GM23338 (cell line): ENCODE measurements around the gene IMMP2L. TPM values are rescaled to one million over a fixed set of nuclear protein-coding genes. Genes with fewer than 3 reads are reported as not detected.

Experiments
- ATAC-seq: fragments of 200-7000 bp; cut with Tn5 transposase; 3 replicates; pipeline ENCODE4 v1.9.1; 2020
- DNase-seq: peaks from one replicate; pipeline ENCODE4 v3.0.0-alpha.2; 2015; ENCODE audit warnings: low spot score
- H2AFZ ChIP-seq: fragments of 200-600 bp; sonication (generic); 2 replicates; pipeline ENCODE4 v1.8.0; 2016; ENCODE audit warnings: antibody characterized with exemption, mild to moderate bottlenecking, moderate library complexity
- H3F3A ChIP-seq: fragments of 200-600 bp; sonication (generic); replicated peaks from 2 replicates; pipeline ENCODE4 v1.8.0; 2017; ENCODE audit warnings: antibody characterized with exemption, mixed run types, low read depth
- H3K27ac ChIP-seq: fragments of 200-600 bp; sonication (generic); 2 replicates; pipeline ENCODE4 v1.6.1; 2016; ENCODE audit warnings: low read depth
- H3K27me3 ChIP-seq: fragments of 200-600 bp; sonication (generic); 2 replicates; pipeline ENCODE4 v1.8.0; 2016; ENCODE audit warnings: mild to moderate bottlenecking, mixed run types, moderate library complexity; ENCODE audit not compliant: insufficient read depth
- H3K36me3 ChIP-seq: fragments of 200-600 bp; sonication (generic); 2 replicates; pipeline ENCODE4 v1.8.0; 2016; ENCODE audit warnings: mild to moderate bottlenecking; ENCODE audit not compliant: insufficient read depth
- H3K4me1 ChIP-seq: fragments of 200-600 bp; sonication (generic); 2 replicates; pipeline ENCODE4 v1.8.0; 2016; ENCODE audit warnings: mild to moderate bottlenecking, moderate library complexity; ENCODE audit not compliant: insufficient read depth
- H3K4me2 ChIP-seq: fragments of 200-600 bp; sonication (generic); 2 replicates; pipeline ENCODE4 v1.7.1; 2017; ENCODE audit warnings: mixed run types
- H3K4me3 ChIP-seq: fragments of 200-600 bp; sonication (generic); 2 replicates; pipeline ENCODE4 v1.6.1; 2016; ENCODE audit warnings: mixed run types
- H3K79me2 ChIP-seq: fragments of 200-600 bp; sonication (generic); replicated peaks from 2 replicates; pipeline ENCODE4 v1.8.0; 2017; ENCODE audit warnings: mild to moderate bottlenecking; ENCODE audit not compliant: insufficient read depth
- H3K9me2 ChIP-seq: fragments of 200-600 bp; sonication (generic); 2 replicates; pipeline ENCODE4 v1.8.0; 2017; ENCODE audit not compliant: insufficient read depth
- H4K20me1 ChIP-seq: fragments of 200-600 bp; sonication (generic); replicated peaks from 2 replicates; pipeline ENCODE4 v1.8.0; 2017; ENCODE audit warnings: mild to moderate bottlenecking; ENCODE audit not compliant: insufficient read depth
- H3K27ac Mint-ChIP-seq: 2 replicates; pipeline ENCODE4 v1.8.0; 2020; ENCODE audit warnings: inconsistent platforms, mild to moderate bottlenecking, moderate library complexity, mixed read lengths
- H3K27me3 Mint-ChIP-seq: 3 replicates; pipeline ENCODE4 v1.8.0; 2022; ENCODE audit warnings: low read depth, mild to moderate bottlenecking, moderate library complexity, mixed read lengths, inconsistent platforms; ENCODE audit not compliant: insufficient read depth, poor library complexity
- H3K36me3 Mint-ChIP-seq: 3 replicates; pipeline ENCODE4 v1.8.0; 2021; ENCODE audit warnings: low read depth, mild to moderate bottlenecking, inconsistent platforms, moderate library complexity, mixed read lengths
- H3K4me1 Mint-ChIP-seq: 3 replicates; pipeline ENCODE4 v1.8.0; 2020; ENCODE audit warnings: mild to moderate bottlenecking, inconsistent platforms, mixed read lengths
- H3K4me3 Mint-ChIP-seq: 3 replicates; pipeline ENCODE4 v1.8.0; 2021; ENCODE audit warnings: moderate library complexity, mild to moderate bottlenecking, inconsistent platforms, mixed read lengths
- H3K9me3 Mint-ChIP-seq: 3 replicates; pipeline ENCODE4 v1.8.0; 2020; ENCODE audit warnings: moderate library complexity, mild to moderate bottlenecking, inconsistent platforms, mixed read lengths
- CREB1 ChIP-seq: fragments of 250-450 bp; sonication (Bioruptor Pico); IDR thresholded peaks from 2 replicates; pipeline ENCODE4 v1.5.0; 2020; ENCODE audit warnings: low read depth, mild to moderate bottlenecking, moderate library complexity
- CTCF ChIP-seq, 2 experiments: fragments of 200-600 bp in 1 of 2; sonication (generic) in 1 of 2; conservative IDR thresholded peaks; 2 replicates each; pipeline versions ENCODE4 v1.5.1 to v1.6.1; 2016 to 2017; ENCODE audit warnings: antibody characterized with exemption in 2 of 2, low read depth in 2 of 2, mild to moderate bottlenecking in 2 of 2, moderate library complexity in 1 of 2
- ETS1 ChIP-seq: IDR thresholded peaks from 2 replicates; pipeline ENCODE4 v1.6.1; 2016; ENCODE audit warnings: antibody characterized with exemption
- EZH2 ChIP-seq: fragments of 200-600 bp; sonication (generic); IDR thresholded peaks from one replicate; pipeline ENCODE4 v1.8.0; 2017; ENCODE audit warnings: antibody characterized with exemption, mild to moderate bottlenecking, low read depth; ENCODE audit not compliant: unreplicated experiment
- EZH2phosphoT487 ChIP-seq: fragments of 200-600 bp; sonication (generic); IDR thresholded peaks from one replicate; pipeline ENCODE4 v1.8.1; 2018; ENCODE audit warnings: antibody characterized with exemption; ENCODE audit not compliant: unreplicated experiment
- JUNB ChIP-seq: IDR thresholded peaks from one replicate; pipeline ENCODE4 v1.6.1; 2016; ENCODE audit warnings: antibody characterized with exemption; ENCODE audit not compliant: unreplicated experiment
- NANOG ChIP-seq: IDR thresholded peaks from 2 replicates; pipeline ENCODE4 v1.6.1; 2016; ENCODE audit warnings: antibody characterized with exemption, borderline replicate concordance
- POLR2AphosphoS5 ChIP-seq: IDR thresholded peaks from 2 replicates; pipeline ENCODE4 v1.6.1; 2016; ENCODE audit warnings: antibody characterized with exemption, low read depth
- REST ChIP-seq: IDR thresholded peaks from one replicate; pipeline ENCODE4 v1.6.1; 2018; ENCODE audit warnings: antibody characterized with exemption; ENCODE audit not compliant: unreplicated experiment
- STAT1 ChIP-seq: IDR thresholded peaks from one replicate; pipeline ENCODE4 v1.6.1; 2016; ENCODE audit warnings: antibody characterized with exemption; ENCODE audit not compliant: unreplicated experiment
- ZNF114 ChIP-seq: fragments of 250-450 bp; sonication (Bioruptor Pico); IDR thresholded peaks from 2 replicates; pipeline ENCODE4 v1.5.0; 2020; ENCODE audit warnings: mild to moderate bottlenecking, moderate library complexity
- ZNF331 ChIP-seq: fragments of 250-450 bp; sonication (Bioruptor Pico); IDR thresholded peaks from 2 replicates; pipeline ENCODE4 v1.5.0; 2020; ENCODE audit warnings: low read depth, mild to moderate bottlenecking, moderate library complexity
- ZNF462 ChIP-seq: fragments of 250-450 bp; sonication (Bioruptor Pico); IDR thresholded peaks from 2 replicates; pipeline ENCODE4 v1.5.0; 2020; ENCODE audit warnings: mild to moderate bottlenecking, moderate library complexity
- polyA plus RNA-seq: library from polyadenylated mRNA; unstranded; fragments of >200 nt; fragmentation: Nextera tagmentation; extraction: Ambion mirVana; gene quantifications from 2 replicates; pipeline ENCODE4 v1.2.1, GENCODE V29; 2016
- total RNA-seq: library from RNA; depleted of rRNA; stranded (reverse); fragments of >200 nt; shearing (Covaris generic); gene quantifications from 2 replicates; pipeline ENCODE4 v1.2.3, GENCODE V29; 2014

Gene IMMP2L
- total and polyA plus RNA-seq, 2 experiments from 2014 or later: 7.3 to 14.0 TPM

GRCh38 chr7:111356941-111357340 lies 205.4 kb downstream of the IMMP2L start:
- ATAC-seq (no peak), DNase-seq (no peak)
- Histone ChIP-seq H3K36me3 (no peaks in the 10 kb centered on the region), H2AFZ (no peak overlapping the region), H3K4me1 (no peaks in the 10 kb centered on the region), H3K4me2 (no peak overlapping the region), H4K20me1 (no peaks in the 10 kb centered on the region), H3K27me3 (no peaks in the 10 kb centered on the region), H3K79me2 (no peaks in the 10 kb centered on the region), H3K9me2 (no peaks in the 10 kb centered on the region), H3F3A (no peaks in the 10 kb centered on the region), H3K4me3 (no peak overlapping the region), H3K27ac (no peak overlapping the region)
- Mint-ChIP-seq H3K27ac (peak overlapping the region; percentile 40; the same call in 1 of the 2 replicates), H3K4me1 (no peaks in the 10 kb centered on the region), H3K36me3 (no peaks in the 10 kb centered on the region), H3K27me3 (no peaks in the 10 kb centered on the region), H3K9me3 (no peaks in the 10 kb centered on the region), H3K4me3 (no peak overlapping the region)
- TF ChIP-seq CREB1 (CRISPR knock-in tag) (no peak), REST (no peak), EZH2phosphoT487 (no peak), ZNF114 (CRISPR knock-in tag) (no peak), POLR2AphosphoS5 (no peak), STAT1 (no peak), EZH2 (no peak), ZNF462 (no peak), ZNF331 (CRISPR knock-in tag) (no peak), NANOG (no peak), JUNB (no peak), ETS1 (no peak), CTCF (conservative IDR thresholded peaks at IDR 0.05; ENCODE audit: low read depth in 2 of 2) (no peak)
